Right lobe of liver (tissue), 4 donors: ENCODE data around the gene WDR45B.

Source experiments
- POLR2A ChIP-seq: fragments of 450-650 bp; IDR thresholded peaks from one replicate; pipeline ENCODE4 v1.6.1; 2017; ENCODE audit warnings: antibody characterized with exemption, mild to moderate bottlenecking
- TF ChIP-seq, protein P1 (sequence below), 4 donors: fragments of 200-600 bp in 3 of 4; fragments of 450-650 bp in 1 of 4; IDR thresholded peaks; one replicate each; pipeline versions ENCODE4 v1.5.1 to v1.8.0; 2016 to 2022; ENCODE audit warnings: antibody characterized with exemption in 4 of 4, mild to moderate bottlenecking in 2 of 4
- donor health status: DM: no; HTN: no; CAD: no.
- donor health status: DM: no; HTN: no; CAD: no.
- donor health status: DM: no; HTN: yes; CAD: no.

DNA sequence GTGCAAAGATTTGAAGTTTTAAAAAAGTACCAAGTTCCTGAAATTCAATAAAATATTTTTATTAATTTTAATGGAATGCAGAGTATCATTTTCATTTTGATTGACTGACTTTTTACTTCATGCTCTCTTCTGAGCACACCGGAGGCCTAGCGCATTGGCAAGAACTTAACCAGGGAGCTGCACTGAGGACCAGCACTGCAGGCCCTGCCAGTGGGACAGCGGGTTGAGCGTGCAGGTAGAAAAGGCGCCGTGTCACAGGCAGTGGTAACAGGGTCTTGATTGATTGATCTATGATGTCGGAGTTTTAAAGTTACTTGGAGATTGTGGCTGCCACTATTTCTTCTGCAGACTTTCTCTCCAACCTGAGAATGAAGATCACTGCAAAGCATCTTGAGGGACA lies 43.7 kb downstream of the WDR45B start:
- TF ChIP-seq, protein P1, sequence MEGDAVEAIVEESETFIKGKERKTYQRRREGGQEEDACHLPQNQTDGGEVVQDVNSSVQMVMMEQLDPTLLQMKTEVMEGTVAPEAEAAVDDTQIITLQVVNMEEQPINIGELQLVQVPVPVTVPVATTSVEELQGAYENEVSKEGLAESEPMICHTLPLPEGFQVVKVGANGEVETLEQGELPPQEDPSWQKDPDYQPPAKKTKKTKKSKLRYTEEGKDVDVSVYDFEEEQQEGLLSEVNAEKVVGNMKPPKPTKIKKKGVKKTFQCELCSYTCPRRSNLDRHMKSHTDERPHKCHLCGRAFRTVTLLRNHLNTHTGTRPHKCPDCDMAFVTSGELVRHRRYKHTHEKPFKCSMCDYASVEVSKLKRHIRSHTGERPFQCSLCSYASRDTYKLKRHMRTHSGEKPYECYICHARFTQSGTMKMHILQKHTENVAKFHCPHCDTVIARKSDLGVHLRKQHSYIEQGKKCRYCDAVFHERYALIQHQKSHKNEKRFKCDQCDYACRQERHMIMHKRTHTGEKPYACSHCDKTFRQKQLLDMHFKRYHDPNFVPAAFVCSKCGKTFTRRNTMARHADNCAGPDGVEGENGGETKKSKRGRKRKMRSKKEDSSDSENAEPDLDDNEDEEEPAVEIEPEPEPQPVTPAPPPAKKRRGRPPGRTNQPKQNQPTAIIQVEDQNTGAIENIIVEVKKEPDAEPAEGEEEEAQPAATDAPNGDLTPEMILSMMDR (IDR thresholded peaks at IDR 0.05), result no peak
- no peak for TF ChIP-seq POLR2A
